ENCODE data around the gene SLC31A2.

SLC31A2 gene

DNA sequence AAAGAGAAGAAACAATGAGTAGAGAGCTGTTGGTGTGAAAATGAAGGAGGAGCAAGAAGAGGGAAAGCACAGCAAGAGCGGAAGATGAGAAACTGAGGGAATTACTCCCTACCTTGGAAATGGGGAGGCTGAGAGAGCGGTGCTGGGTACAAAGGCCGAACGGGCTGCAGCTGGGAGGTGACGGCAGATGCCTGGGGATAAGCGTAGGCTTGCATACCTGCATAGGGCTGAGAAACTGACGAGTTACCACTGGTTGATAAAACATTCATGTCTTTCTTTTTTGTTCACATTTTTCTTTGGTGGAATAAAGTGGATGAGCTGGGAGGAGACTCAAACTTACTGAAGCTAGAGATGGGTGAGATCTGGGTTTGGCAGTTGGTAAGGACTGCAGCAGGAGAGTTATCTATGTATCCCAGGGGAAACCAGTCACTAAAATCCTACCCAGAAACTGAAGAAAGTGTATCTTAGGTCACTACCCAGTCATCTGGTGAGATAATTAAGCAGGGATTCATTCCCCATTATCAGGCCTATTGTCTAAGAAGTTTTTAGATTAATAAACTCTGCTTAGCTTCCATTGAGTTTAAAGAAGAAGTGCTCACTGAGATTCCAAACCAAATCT is 35.4 kb downstream of the SLC31A2 start:
- no peak for TF ChIP-seq ZFP3 (CRISPR knock-in tag; IDR thresholded peaks at IDR 0.05)
- no peak for TF ChIP-seq ZC3H10 (CRISPR knock-in tag; IDR thresholded peaks at IDR 0.05)
- no peak for TF ChIP-seq RARB (CRISPR knock-in tag; IDR thresholded peaks at IDR 0.05)
- TF ChIP-seq CSDC2 (CRISPR knock-in tag; IDR thresholded peaks at IDR 0.05): no peak
- no peak for TF ChIP-seq ZNF70 (CRISPR knock-in tag; IDR thresholded peaks at IDR 0.05)
- TF ChIP-seq ZNF8 (CRISPR knock-in tag; IDR thresholded peaks at IDR 0.05): no peak
- TF ChIP-seq ISL1 (CRISPR knock-in tag; IDR thresholded peaks at IDR 0.05): no peak
- TF ChIP-seq ARNTL (CRISPR knock-in tag; IDR thresholded peaks at IDR 0.05; ENCODE audit: borderline replicate concordance, low read depth): no peak
- no peak for TF ChIP-seq TOX (CRISPR knock-in tag; IDR thresholded peaks at IDR 0.05; ENCODE audit: borderline replicate concordance)
- TF ChIP-seq, protein P1, sequence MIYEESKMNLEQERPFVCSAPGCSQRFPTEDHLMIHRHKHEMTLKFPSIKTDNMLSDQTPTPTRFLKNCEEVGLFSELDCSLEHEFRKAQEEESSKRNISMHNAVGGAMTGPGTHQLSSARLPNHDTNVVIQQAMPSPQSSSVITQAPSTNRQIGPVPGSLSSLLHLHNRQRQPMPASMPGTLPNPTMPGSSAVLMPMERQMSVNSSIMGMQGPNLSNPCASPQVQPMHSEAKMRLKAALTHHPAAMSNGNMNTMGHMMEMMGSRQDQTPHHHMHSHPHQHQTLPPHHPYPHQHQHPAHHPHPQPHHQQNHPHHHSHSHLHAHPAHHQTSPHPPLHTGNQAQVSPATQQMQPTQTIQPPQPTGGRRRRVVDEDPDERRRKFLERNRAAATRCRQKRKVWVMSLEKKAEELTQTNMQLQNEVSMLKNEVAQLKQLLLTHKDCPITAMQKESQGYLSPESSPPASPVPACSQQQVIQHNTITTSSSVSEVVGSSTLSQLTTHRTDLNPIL (CRISPR knock-in tag; IDR thresholded peaks at IDR 0.05; ENCODE audit: low read depth): no peak
- no peak for TF ChIP-seq ESRRG (CRISPR knock-in tag; IDR thresholded peaks at IDR 0.05)
- no peak for TF ChIP-seq TCF4 (CRISPR knock-in tag; IDR thresholded peaks at IDR 0.05; ENCODE audit: borderline replicate concordance)
- TF ChIP-seq GLIS3 (CRISPR knock-in tag; IDR thresholded peaks at IDR 0.05): no peak
- no peak for TF ChIP-seq PPARA (CRISPR knock-in tag; IDR thresholded peaks at IDR 0.05; ENCODE audit: borderline replicate concordance)
- no peak for TF ChIP-seq ZNF565 (CRISPR knock-in tag; conservative IDR thresholded peaks at IDR 0.05; ENCODE audit: low read depth)
- no peak for TF ChIP-seq SNAI2 (CRISPR knock-in tag; IDR thresholded peaks at IDR 0.05)
- TF ChIP-seq, protein P2, sequence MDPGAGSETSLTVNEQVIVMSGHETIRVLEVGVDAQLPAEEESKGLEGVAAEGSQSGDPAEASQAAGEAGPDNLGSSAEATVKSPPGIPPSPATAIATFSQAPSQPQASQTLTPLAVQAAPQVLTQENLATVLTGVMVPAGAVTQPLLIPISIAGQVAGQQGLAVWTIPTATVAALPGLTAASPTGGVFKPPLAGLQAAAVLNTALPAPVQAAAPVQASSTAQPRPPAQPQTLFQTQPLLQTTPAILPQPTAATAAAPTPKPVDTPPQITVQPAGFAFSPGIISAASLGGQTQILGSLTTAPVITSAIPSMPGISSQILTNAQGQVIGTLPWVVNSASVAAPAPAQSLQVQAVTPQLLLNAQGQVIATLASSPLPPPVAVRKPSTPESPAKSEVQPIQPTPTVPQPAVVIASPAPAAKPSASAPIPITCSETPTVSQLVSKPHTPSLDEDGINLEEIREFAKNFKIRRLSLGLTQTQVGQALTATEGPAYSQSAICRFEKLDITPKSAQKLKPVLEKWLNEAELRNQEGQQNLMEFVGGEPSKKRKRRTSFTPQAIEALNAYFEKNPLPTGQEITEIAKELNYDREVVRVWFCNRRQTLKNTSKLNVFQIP (CRISPR knock-in tag; IDR thresholded peaks at IDR 0.05; ENCODE audit: borderline replicate concordance, low read depth): no peak
- no peak for TF ChIP-seq OSR1 (CRISPR knock-in tag; IDR thresholded peaks at IDR 0.05)
- TF ChIP-seq, protein P3, sequence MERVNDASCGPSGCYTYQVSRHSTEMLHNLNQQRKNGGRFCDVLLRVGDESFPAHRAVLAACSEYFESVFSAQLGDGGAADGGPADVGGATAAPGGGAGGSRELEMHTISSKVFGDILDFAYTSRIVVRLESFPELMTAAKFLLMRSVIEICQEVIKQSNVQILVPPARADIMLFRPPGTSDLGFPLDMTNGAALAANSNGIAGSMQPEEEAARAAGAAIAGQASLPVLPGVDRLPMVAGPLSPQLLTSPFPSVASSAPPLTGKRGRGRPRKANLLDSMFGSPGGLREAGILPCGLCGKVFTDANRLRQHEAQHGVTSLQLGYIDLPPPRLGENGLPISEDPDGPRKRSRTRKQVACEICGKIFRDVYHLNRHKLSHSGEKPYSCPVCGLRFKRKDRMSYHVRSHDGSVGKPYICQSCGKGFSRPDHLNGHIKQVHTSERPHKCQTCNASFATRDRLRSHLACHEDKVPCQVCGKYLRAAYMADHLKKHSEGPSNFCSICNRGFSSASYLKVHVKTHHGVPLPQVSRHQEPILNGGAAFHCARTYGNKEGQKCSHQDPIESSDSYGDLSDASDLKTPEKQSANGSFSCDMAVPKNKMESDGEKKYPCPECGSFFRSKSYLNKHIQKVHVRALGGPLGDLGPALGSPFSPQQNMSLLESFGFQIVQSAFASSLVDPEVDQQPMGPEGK (CRISPR knock-in tag; IDR thresholded peaks at IDR 0.05; ENCODE audit: borderline replicate concordance): no peak
- no peak for TF ChIP-seq BACH2 (CRISPR knock-in tag; IDR thresholded peaks at IDR 0.05; ENCODE audit: borderline replicate concordance)
- no peak for ATAC-seq

DNA sequence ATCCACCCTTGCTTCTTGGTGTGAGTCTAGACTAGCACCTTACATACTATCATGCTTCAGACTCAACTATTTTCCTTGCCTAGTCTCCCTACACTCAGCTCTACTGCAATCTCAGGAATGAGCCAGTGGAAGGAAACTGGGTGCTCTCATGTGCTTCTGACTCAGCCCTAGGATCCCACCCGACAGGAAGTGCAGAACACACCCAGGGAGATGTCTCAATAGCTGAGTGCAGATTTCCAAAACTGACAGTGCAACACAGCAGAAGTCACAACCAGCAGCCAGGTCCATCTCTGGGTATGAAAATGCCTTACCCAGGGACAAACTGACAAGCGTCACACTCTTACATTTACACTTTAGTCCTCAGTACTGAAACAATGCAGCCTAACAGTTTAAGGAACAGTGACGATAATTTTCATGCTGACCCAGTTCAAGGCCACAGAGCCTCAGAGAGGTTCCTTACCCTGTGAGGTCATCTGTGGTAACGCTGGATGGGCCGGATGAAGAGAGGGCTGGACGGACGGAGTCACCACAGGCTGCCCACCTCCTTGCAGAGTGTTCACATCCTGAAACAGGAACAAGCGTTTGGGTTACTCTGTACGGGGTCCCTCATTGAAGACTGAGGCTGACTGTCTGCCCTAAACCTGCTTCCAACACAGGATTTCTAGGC is 37.3 kb downstream of the SLC31A2 start:
- TF ChIP-seq, protein P1 (CRISPR knock-in tag; IDR thresholded peaks at IDR 0.05; ENCODE audit: low read depth): no peak
- ATAC-seq: peak; percentile 39; the same call in 2 of the 3 replicates

DNA sequence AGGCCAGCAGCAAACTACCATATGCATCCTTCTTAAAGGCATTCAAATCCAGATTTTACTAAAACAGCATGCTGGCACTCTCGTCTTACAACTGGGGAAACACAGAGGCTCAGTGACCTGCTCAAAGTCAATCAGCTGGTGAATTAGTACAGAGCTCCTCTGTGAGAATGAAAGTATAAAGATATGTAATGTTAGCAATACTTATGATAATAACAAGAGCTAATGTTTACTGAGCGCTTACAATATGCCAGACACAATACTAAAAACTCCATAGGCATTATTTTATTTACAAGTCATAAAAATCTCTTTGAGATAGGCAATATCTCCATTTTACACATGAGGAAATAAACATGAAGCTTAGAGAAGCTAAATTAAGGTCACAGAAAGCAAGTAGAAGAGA is 41.6 kb downstream of the SLC31A2 start:
- TF ChIP-seq, protein P1 (CRISPR knock-in tag; IDR thresholded peaks at IDR 0.05; ENCODE audit: low read depth): no peak
- TF ChIP-seq OSR1 (CRISPR knock-in tag; IDR thresholded peaks at IDR 0.05) (no peak), PPARA (CRISPR knock-in tag; IDR thresholded peaks at IDR 0.05; ENCODE audit: borderline replicate concordance) (no peak), SNAI2 (CRISPR knock-in tag; IDR thresholded peaks at IDR 0.05) (no peak), ZNF565 (CRISPR knock-in tag; conservative IDR thresholded peaks at IDR 0.05; ENCODE audit: low read depth) (no peak), GLIS3 (CRISPR knock-in tag; IDR thresholded peaks at IDR 0.05) (no peak), RARB (CRISPR knock-in tag; IDR thresholded peaks at IDR 0.05) (no peak), ISL1 (CRISPR knock-in tag; IDR thresholded peaks at IDR 0.05) (no peak), ZNF70 (CRISPR knock-in tag; IDR thresholded peaks at IDR 0.05) (no peak), TOX (CRISPR knock-in tag; IDR thresholded peaks at IDR 0.05; ENCODE audit: borderline replicate concordance) (no peak), TCF4 (CRISPR knock-in tag; IDR thresholded peaks at IDR 0.05; ENCODE audit: borderline replicate concordance) (no peak), ZC3H10 (CRISPR knock-in tag; IDR thresholded peaks at IDR 0.05) (no peak), ARNTL (CRISPR knock-in tag; IDR thresholded peaks at IDR 0.05; ENCODE audit: borderline replicate concordance, low read depth) (no peak)
- TF ChIP-seq, protein P2 (CRISPR knock-in tag; IDR thresholded peaks at IDR 0.05; ENCODE audit: borderline replicate concordance, low read depth): no peak
- no peak for ATAC-seq
